Calu3 (cell line): ENCODE results near the gene RASSF8. TPM values are rescaled to one million over a fixed set of nuclear protein-coding genes. Genes with fewer than 3 reads are reported as not detected.

Experiments
- BruUV-seq: library from RNA; stranded (reverse); fragments of 400-500 nt; replicated peaks from 2 replicates; lab custom pipeline; 2021; lab: Mats Ljungman, UMichigan
- CTCF ChIA-PET: fragments of 300-600 bp; sonication (Branson Sonifier 250); formaldehyde crosslinking; loops from one replicate; lab custom pipeline; 2022; ENCODE audit warnings: antibody characterized with exemption; lab: Charles Lee
- DNase-seq: peaks from one replicate; pipeline ENCODE4 v3.0.0; 2022
- H3K27ac Mint-ChIP-seq: one replicate; pipeline ENCODE4 v1.8.0; 2022; ENCODE audit warnings: mixed read lengths; ENCODE audit not compliant: unreplicated experiment
- H3K27me3 Mint-ChIP-seq: one replicate; pipeline ENCODE4 v1.8.0; 2022; ENCODE audit warnings: mixed read lengths; ENCODE audit not compliant: unreplicated experiment
- H3K36me3 Mint-ChIP-seq: one replicate; pipeline ENCODE4 v1.8.0; 2022; ENCODE audit warnings: mild to moderate bottlenecking, moderate library complexity, mixed read lengths; ENCODE audit not compliant: insufficient read depth, unreplicated experiment
- H3K4me1 Mint-ChIP-seq: one replicate; pipeline ENCODE4 v1.8.0; 2022; ENCODE audit warnings: mild to moderate bottlenecking, low read depth, mixed read lengths; ENCODE audit not compliant: unreplicated experiment
- H3K4me3 Mint-ChIP-seq: one replicate; pipeline ENCODE4 v1.8.0; 2022; ENCODE audit warnings: mild to moderate bottlenecking, low read depth, moderate library complexity, mixed read lengths; ENCODE audit not compliant: unreplicated experiment
- H3K9me3 Mint-ChIP-seq: one replicate; pipeline ENCODE4 v1.8.0; 2022; ENCODE audit warnings: low read depth, mixed read lengths; ENCODE audit not compliant: unreplicated experiment
- CTCF ChIP-seq: fragments of 200-600 bp; IDR thresholded peaks from one replicate; pipeline ENCODE4 v1.8.0; 2022; ENCODE audit warnings: antibody characterized with exemption; ENCODE audit not compliant: unreplicated experiment
- intact Hi-C: fragments of 100-400 bp; cut with micrococcal nuclease; formaldehyde crosslinking; loops from one replicate; pipeline ENCODE4 v1.10.0; 2022; ENCODE audit not compliant: unreplicated experiment
- total RNA-seq: library from RNA; stranded (reverse); gene quantifications from 2 replicates; pipeline ENCODE4 v1.2.3, GENCODE V29; 2022

The RASSF8 gene
- total RNA-seq, 1 experiment from 2014 or later: 26.6 TPM

DNA sequence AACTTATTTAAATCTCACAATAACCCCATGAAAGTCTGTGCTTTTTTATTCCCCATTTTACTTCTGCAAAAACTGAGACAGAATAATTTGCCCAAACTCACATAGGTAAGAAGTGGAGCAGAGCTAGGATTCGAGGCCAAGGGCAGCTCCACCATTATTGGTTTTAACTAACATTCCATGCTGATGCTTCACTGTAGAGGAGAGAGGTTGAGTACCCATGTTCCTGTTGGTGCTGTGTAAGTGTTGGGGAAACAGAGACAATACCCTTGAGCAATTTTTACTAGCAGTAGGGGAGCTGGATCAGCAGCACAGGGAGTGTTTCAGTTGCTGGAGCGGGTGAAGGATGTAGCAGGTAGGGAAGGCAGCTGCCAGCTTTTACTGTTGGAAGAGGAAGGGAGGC lies 21.1 kb downstream of the RASSF8 start:
- TF ChIP-seq CTCF: no peak
- no peak overlapping the region for H3K27ac Mint-ChIP-seq
- DNase-seq: no peak
- BruUV-seq: no TSS peak
- no peaks in the 10 kb centered on the region for H3K9me3 Mint-ChIP-seq
- no peaks in the 10 kb centered on the region for H3K36me3 Mint-ChIP-seq
- H3K4me3 Mint-ChIP-seq: no peak overlapping the region
- H3K4me1 Mint-ChIP-seq: no peaks in the 10 kb centered on the region
- intact Hi-C loops: no loop called here
- CTCF ChIA-PET: no interaction called here
- no peaks in the 10 kb centered on the region for H3K27me3 Mint-ChIP-seq

- CTCF ChIA-PET: no interaction called here
- Mint-ChIP-seq H3K9me3 (no peaks in the 10 kb centered on the region), H3K4me3 (no peak overlapping the region), H3K36me3 (no peaks in the 10 kb centered on the region), H3K27me3 (no peaks in the 10 kb centered on the region), H3K4me1 (no peaks in the 10 kb centered on the region), H3K27ac (no peak overlapping the region)
- TF ChIP-seq CTCF: no peak
- intact Hi-C loops: no loop called here
- no peak for DNase-seq
- no TSS peak for BruUV-seq
Observed at GRCh38 chr12:25980035-25980434, 21.6 kb downstream of the RASSF8 start.

DNA sequence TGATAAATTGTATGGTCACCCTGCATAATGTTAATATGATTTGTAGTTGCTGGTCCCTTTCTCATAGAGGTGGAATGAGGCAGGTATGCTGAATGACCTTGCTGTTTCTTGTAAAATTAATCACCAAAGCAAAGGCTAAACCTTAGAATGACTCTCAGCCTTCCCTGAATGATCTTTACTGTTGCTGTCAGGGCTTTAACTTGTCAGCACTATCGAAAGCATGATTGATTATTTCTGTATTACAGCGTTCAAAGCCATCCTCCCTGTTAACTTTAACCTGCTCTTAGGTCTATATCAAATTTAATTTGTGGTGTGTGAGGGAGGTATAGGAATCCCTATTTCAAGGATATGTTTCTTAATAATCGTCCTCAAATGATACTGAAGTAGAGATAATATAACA lies 23.1 kb downstream of the RASSF8 start:
- intact Hi-C loops: no loop called here
- no peak for DNase-seq
- no peaks in the 10 kb centered on the region for H3K36me3 Mint-ChIP-seq
- no peaks in the 10 kb centered on the region for H3K27me3 Mint-ChIP-seq
- BruUV-seq: no TSS peak
- no peaks in the 10 kb centered on the region for H3K9me3 Mint-ChIP-seq
- no peaks in the 10 kb centered on the region for H3K4me1 Mint-ChIP-seq
- no peak overlapping the region for H3K27ac Mint-ChIP-seq
- CTCF ChIA-PET: interaction anchor here (1.5 kb wide), 1 partner anchor 11 kb away, joined by 4 read pairs; no protein-coding TSS in a partner anchor
- no peak for TF ChIP-seq CTCF
- no peak overlapping the region for H3K4me3 Mint-ChIP-seq

DNA sequence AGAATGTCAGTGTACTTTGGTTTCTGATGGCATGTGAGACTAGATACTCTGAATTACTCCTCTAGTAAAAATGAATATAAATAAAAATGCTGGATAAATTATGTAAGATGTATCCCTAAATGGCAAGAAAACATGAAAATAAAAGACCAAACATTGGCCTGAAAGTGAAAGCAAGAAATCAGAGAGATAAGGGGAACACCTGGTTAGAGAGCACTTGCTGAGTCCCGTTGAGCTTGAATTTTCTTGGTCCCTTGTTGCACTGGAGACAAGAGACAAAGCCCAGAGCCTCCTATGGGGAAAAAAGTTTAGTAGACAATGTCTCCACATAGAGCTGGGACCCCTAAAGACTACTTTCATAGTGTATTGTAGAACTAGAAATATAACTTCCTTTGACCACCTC lies 23.9 kb downstream of the RASSF8 start:
- H3K9me3 Mint-ChIP-seq: no peaks in the 10 kb centered on the region
- no peak overlapping the region for H3K27ac Mint-ChIP-seq
- H3K4me1 Mint-ChIP-seq: no peaks in the 10 kb centered on the region
- H3K27me3 Mint-ChIP-seq: no peaks in the 10 kb centered on the region
- no peak for TF ChIP-seq CTCF
- intact Hi-C loops: no loop called here
- BruUV-seq: no TSS peak
- H3K4me3 Mint-ChIP-seq: no peak overlapping the region
- H3K36me3 Mint-ChIP-seq: no peaks in the 10 kb centered on the region
- CTCF ChIA-PET: interaction anchor here (0.6 to 1.5 kb wide), 2 partner anchors 10 to 787 kb away, joined by 3 to 4 read pairs; no protein-coding TSS in a partner anchor
- DNase-seq: no peak
